ENCODE data around the gene WHRN.

DNA sequence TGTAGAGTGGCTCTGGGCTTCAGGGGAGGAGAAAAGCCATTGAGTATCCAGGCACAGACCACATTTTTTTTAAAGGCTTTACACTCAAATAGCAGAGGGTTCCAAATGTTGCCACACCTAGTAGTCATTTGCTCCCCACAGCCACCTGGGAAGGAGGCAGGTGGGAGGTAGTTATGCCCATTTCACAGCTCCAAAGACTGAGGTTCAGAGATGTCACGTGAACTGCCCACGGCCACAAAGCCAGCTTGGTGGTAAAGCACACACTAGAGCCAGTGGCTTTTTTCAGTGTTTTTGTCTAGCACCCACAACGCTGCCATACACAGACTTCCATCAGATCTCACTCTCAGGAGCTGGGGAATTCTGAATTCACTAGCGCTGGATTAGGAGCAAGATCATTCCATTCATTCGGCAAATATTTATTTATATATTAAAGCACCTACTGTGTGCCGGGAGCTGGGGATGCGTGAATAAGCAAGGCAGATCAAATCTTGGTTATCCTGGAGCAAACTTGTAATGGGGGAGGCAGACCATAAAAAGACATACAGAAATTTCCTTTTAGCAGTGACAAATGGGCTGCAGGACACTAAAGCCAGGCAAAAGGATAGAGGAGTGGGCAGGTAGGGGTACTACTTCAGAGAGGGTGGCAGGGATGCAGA is 7.4 kb downstream of the WHRN start:
- TF ChIP-seq, protein P1, sequence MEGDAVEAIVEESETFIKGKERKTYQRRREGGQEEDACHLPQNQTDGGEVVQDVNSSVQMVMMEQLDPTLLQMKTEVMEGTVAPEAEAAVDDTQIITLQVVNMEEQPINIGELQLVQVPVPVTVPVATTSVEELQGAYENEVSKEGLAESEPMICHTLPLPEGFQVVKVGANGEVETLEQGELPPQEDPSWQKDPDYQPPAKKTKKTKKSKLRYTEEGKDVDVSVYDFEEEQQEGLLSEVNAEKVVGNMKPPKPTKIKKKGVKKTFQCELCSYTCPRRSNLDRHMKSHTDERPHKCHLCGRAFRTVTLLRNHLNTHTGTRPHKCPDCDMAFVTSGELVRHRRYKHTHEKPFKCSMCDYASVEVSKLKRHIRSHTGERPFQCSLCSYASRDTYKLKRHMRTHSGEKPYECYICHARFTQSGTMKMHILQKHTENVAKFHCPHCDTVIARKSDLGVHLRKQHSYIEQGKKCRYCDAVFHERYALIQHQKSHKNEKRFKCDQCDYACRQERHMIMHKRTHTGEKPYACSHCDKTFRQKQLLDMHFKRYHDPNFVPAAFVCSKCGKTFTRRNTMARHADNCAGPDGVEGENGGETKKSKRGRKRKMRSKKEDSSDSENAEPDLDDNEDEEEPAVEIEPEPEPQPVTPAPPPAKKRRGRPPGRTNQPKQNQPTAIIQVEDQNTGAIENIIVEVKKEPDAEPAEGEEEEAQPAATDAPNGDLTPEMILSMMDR (IDR thresholded peaks at IDR 0.05), result no peak
- no peak for TF ChIP-seq POLR2A (IDR thresholded peaks at IDR 0.05)
- no peak for TF ChIP-seq EP300 (IDR thresholded peaks at IDR 0.05)

Measured in tibial nerve (tissue), 4 donors.